Cerebellar nuclear complex (tissue), 1 donor: ENCODE measurements around the gene PTX4.

ENCODE experiments used
- DNase-seq, 2 experiments: peaks; one replicate each; lab custom pipeline; 2025; lab: John Stamatoyannopoulos, UW

The PTX4 gene

GRCh38 chr16:1524366-1524765 is 35.6 kb upstream of the PTX4 start:
- DNase-seq: no peak

GRCh38 chr16:1523581-1524245 is 35.0 kb upstream of the PTX4 start:
- DNase-seq: no peak

- no peak for DNase-seq
These were observed 31.7 kb upstream of the PTX4 start for GRCh38 chr16:1520461-1520860.

GRCh38 chr16:1519831-1520230 is 31.1 kb upstream of the PTX4 start:
- no peak for DNase-seq

DNA sequence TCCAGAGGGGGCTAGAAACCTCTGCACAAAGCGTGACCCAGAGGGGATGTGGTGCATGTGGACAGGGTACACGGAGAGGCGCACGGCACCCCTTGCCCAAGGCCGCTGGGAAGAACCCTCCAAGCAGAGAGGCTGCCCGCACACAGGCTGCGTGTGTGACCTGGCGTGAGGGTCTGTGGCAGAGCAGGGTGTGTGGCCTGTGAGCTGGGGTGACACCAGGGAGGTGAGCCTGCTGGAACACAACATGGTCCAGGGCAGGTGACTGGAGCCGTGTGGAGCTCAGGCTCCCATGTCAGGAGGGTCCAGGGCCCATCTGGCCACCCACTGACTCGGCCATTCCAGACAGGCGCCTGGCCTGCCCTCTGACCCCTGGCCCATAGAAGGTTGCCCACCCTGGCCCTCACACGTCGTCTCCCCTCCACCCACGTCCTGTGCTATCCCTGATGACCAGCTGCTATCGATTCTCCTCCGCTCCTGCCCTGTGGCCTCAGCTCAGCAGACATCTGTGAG is 29.9 kb upstream of the PTX4 start:
- no peak for DNase-seq

DNA sequence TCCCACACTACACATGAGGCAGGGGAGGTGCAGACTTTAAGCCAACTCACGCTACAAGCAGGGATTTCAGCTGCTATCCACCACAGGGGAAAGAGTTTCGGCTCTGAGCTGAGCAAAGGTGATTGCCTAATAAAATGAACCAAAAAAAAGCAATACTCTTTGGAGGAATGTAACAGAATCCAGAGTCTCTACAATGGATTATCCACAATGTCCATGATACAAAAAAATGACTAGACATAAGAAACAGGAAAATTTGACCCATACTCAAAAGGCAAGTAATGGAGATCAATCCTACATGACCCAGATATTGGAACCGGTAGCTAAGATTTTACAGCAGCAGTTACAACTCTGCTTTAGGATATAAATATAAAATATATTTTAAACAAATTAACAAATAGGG is 25.8 kb upstream of the PTX4 start:
- no peak for DNase-seq

- DNase-seq: no peak
These were observed 24.0 kb upstream of the PTX4 start for GRCh38 chr16:1512774-1513173.

- no peak for DNase-seq
These were observed 23.2 kb upstream of the PTX4 start for GRCh38 chr16:1511662-1512569.

GRCh38 chr16:1510941-1511351 is 22.2 kb upstream of the PTX4 start:
- no peak for DNase-seq

- no peak for DNase-seq
These were observed 21.5 kb upstream of the PTX4 start for GRCh38 chr16:1510272-1510671.

- DNase-seq: peak; percentile 31 to 63
These were observed 20.8 kb upstream of the PTX4 start for GRCh38 chr16:1509307-1510221.

DNA sequence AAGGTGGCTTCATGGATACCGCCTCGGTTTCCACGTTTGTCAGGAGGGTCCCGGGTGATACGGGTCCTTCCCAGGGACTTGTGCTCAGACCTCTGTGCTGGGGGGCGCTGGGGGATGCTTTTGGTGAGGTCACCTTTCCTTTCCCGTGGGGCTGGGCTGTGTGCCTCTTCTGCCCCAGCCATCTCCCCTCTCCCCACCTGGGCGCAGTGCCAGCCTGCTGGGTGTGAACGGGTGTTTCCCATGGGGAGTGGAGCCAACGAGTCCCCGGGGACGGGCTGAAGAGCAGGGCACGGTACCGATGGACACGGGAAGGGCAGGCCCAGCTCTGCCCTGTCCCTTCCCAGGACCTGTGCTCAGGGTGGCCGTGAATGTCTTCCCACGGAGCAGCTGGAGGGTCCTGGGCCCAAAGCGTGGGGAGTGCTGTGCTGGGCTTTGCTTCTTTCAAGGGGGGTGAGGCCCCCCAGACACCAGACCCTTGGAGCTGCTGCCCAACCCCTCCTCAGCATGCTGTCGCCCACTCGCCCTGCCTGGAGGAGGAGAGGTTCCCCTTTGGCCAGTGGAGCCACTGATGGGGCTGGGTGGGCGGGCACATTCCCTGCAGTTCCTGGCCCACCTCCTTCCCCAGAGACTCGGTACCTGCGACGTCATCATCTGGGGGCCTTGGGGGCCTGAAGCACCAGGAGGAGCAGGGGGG is 19.9 kb upstream of the PTX4 start:
- DNase-seq: no peak

GRCh38 chr16:1506494-1507213 is 17.9 kb upstream of the PTX4 start:
- no peak for DNase-seq

DNA sequence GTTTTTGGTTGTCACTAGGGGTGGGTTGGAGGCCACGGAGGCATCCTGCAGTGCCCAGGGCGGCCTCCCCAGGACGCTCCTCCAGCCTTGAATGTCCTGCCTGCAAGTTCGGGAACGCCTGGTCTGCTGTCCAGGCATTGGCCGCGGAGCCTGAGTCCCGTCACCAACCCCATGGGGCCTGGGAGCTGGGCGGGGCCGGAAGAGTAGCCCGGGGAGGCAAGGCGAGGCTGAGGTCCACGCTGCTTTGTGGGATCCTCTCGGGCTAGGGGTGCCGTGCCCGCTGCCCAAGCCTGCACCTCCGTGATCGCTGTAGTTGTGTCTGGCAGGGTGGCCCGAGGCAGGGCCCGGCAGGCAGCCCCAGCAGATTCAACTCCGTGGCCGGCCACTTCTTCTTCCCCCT is 17.2 kb upstream of the PTX4 start:
- DNase-seq: no peak

DNA sequence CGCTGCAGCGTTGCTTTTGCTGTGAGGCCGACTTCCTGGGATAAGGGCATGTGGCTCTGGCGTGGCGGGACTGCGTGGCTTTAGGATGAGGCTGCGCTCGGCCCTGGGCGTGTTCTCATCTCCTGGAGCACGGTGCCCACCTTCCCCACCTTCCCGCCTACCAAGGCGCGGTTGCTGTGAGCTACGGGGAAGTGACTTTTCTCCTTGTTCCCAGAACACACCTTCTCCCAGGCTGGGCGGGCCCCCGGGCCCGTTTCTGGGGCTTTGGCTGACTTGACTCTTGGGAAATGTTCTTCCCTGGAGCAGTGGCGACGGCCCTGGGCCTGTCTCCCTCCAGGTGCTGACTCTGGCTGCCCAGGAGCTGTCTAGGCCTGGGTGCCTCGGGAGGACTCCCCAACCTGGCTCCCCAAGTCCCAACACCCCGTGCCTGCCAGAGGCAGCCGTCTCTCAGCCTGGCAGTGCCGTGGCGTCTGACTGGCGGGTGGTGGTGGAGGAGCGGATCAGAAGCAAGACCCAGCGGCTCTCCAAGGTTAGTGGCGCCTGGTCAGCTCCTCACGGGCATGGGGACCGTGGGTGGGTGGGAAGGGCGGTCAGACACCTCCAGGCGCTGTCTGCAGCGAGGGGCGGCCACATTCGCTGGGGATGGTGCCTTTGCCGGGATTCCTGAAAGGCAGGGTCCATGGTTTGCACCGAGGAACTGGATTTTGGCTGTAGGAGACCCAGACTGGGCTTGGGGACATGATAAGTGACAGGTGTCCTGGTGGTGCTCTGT is 16.5 kb upstream of the PTX4 start:
- no peak for DNase-seq

DNA sequence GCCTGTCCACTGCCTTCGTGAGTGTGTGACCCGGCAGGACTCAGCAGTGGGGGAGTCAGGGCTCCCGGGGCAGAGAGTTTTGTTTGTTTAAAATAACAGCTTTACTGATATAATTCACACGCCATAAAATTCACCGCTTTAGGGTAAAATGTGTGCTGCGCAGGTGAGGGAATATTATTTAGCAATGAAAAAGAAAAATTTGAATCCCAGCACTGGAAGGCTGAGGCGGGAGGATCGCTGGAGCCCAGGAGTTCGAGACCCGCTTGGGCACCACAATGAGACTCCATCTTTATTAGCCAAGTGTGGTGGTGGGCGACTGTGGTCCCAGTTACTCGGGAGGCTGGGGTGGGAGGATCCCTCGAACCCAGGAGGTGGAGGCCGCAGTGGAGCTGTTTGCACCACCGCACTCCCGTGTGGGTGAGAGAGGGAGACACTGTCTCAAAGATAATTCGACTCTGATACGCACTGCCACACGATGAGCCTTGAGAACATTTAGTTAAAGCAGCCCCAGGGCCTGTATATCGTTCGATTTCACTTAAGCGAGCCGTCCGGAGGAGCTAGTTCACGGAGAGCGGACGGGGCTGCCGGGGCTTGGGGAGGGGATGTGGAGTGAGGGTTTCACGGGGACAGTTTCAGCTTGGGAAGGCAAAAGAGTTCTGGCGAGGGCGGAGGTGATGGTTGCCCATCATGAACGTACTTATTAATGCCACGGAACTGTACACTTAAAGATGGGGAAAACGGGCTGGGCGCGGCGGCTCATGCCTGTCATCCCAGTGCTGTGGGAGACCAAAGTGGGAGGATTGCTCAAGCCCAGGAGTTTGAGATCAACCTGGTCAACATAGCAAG is 14.6 kb upstream of the PTX4 start:
- no peak for DNase-seq

DNA sequence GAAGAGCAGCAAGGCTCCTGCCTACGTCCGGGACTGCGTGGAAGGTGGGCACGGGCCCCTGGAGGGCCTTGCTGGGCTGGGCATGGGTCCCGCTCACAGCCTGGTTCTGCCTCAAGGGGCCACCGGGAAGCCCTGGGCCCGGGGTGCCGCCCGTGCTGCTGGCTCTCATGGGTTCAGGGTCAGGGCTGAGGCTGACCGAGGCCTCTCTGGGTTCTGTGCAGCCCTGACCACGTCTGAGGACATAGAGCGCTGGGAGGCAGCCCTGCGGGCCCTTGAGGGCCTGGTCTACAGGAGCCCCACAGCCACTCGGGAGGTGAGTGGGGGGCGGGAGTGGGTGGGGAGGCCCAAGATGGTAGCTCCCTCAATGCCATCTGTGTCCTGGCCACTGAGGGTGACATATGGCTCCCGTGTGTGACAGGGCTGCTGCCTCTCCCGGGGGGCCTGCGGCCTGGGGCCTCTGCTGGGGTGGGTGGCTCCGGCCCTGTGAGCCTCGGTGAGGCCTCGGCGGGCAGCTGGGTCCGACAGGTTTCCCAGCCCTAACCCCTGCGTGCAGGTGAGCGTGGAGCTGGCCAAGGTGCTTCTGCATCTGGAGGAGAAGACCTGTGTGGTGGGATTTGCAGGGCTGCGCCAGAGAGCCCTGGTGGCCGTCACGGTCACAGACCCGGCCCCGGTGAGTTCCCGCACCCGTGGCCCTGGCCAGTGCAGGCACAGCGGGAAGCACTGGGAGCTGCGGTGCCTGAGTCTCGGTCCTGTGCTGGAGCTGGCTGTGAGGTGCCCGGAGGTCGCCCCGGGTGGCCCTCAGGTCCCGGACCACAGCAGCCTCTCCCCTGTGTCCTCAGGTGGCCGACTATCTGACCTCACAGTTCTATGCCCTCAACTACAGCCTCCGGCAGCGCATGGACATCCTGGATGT is 13.6 kb upstream of the PTX4 start:
- no peak for DNase-seq

DNA sequence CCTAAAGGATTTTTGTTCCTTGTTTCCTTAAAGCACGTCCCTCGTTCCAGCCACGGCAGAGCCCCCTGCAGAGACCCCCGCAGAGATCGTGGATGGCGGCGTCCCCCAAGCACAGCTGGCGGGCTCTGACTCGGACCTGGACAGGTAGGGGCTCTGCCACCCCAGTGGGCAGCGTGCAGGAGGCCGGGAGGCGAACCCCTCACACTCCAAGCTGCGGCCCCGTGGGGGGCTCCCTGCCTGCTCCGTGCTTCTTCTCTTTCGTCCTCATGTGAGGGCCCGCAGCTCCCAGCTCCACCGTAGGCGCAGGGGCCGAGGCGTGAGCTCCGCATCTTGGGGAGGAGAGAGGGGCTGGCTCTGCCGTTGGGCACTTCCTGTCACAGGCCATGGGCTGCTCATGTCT is 12.9 kb upstream of the PTX4 start:
- no peak for DNase-seq
